PC-9 (cell line): Measurements from ENCODE around the gene PTEN. TPM values are rescaled to one million over a fixed set of nuclear protein-coding genes. Genes with fewer than 3 reads are reported as not detected.

Experiments
- BruUV-seq: library from RNA; stranded (reverse); fragments of 400-500 nt; replicated peaks from 2 replicates; lab custom pipeline; 2021; lab: Mats Ljungman, UMichigan
- CTCF ChIA-PET: fragments of 300-600 bp; sonication (Branson Sonifier 250); formaldehyde crosslinking; loops from one replicate; lab custom pipeline; 2022; ENCODE audit warnings: antibody characterized with exemption; lab: Charles Lee
- POLR2A ChIA-PET: fragments of 300-600 bp; sonication (Branson Sonifier 250); formaldehyde crosslinking; loops from one replicate; lab custom pipeline; 2022; ENCODE audit warnings: antibody characterized with exemption; ENCODE audit not compliant: unreplicated experiment; lab: Charles Lee
- DNase-seq, 2 experiments: peaks; one replicate each; pipeline versions ENCODE4 v3.0.0 to v3.0.0-alpha.2; 2015 to 2022; ENCODE audit warnings: mixed read lengths in 1 of 2
- H2AFZ ChIP-seq: fragments of 200-600 bp; sonication (generic); 2 replicates; pipeline ENCODE4 v1.8.1; 2017; ENCODE audit warnings: antibody characterized with exemption
- H3F3A ChIP-seq: fragments of 200-600 bp; sonication (generic); 2 replicates; pipeline ENCODE4 v1.8.1; 2017; ENCODE audit warnings: antibody characterized with exemption, mild to moderate bottlenecking, low read depth; ENCODE audit not compliant: insufficient read depth
- H3K27ac ChIP-seq: fragments of 200-600 bp; sonication (generic); 2 replicates; pipeline ENCODE4 v1.6.1; 2016; ENCODE audit warnings: mixed run types
- H3K27me3 ChIP-seq: fragments of 200-600 bp; sonication (generic); 2 replicates; pipeline ENCODE4 v1.6.1; 2016; ENCODE audit warnings: low read depth, mixed run types; ENCODE audit not compliant: insufficient read depth
- H3K36me3 ChIP-seq: fragments of 200-600 bp; sonication (generic); 2 replicates; pipeline ENCODE4 v1.6.1; 2016; ENCODE audit warnings: low read depth, mixed run types
- H3K4me1 ChIP-seq: fragments of 200-600 bp; sonication (generic); replicated peaks from 2 replicates; pipeline ENCODE4 v1.6.1; 2016; ENCODE audit warnings: mixed run types; ENCODE audit not compliant: insufficient read depth
- H3K4me2 ChIP-seq: fragments of 200-600 bp; sonication (generic); 2 replicates; pipeline ENCODE4 v1.6.1; 2017; ENCODE audit warnings: mixed run types
- H3K4me3 ChIP-seq: fragments of 200-600 bp; sonication (generic); 2 replicates; pipeline ENCODE4 v1.6.1; 2016; ENCODE audit warnings: mixed run types
- H3K79me2 ChIP-seq: fragments of 200-600 bp; sonication (generic); 2 replicates; pipeline ENCODE4 v1.6.1; 2017; ENCODE audit warnings: low read depth, mixed run types
- H3K9me2 ChIP-seq: fragments of 200-600 bp; sonication (generic); 2 replicates; pipeline ENCODE4 v1.8.1; 2017; ENCODE audit warnings: mild to moderate bottlenecking; ENCODE audit not compliant: insufficient read depth
- H3K9me3 ChIP-seq: fragments of 200-600 bp; sonication (generic); 2 replicates; pipeline ENCODE4 v1.8.1; 2016; ENCODE audit warnings: low read depth; ENCODE audit not compliant: insufficient read depth
- H4K20me1 ChIP-seq: fragments of 200-600 bp; sonication (generic); 2 replicates; pipeline ENCODE4 v1.8.1; 2017; ENCODE audit not compliant: insufficient read depth
- EZH2 ChIP-seq: fragments of 200-600 bp; sonication (generic); IDR thresholded peaks from 2 replicates; pipeline ENCODE4 v1.8.0; 2017; ENCODE audit warnings: antibody characterized with exemption, low read depth
- intact Hi-C: fragments of 100-400 bp; cut with micrococcal nuclease; formaldehyde crosslinking; loops from one replicate; pipeline ENCODE4 v1.10.0; 2022; ENCODE audit not compliant: unreplicated experiment
- total RNA-seq: library from RNA; stranded (reverse); gene quantifications from 2 replicates; pipeline ENCODE4 v1.2.3, GENCODE V29; 2021
- TF ChIP-seq, protein P1 (sequence below): fragments of 200-600 bp; sonication (generic); conservative IDR thresholded peaks from 2 replicates; pipeline ENCODE4 v1.6.1; 2017; ENCODE audit warnings: mixed run types, antibody characterized with exemption, mild to moderate bottlenecking, moderate library complexity

Gene PTEN
- total RNA-seq, 1 experiment from 2014 or later: 44.9 TPM

DNA sequence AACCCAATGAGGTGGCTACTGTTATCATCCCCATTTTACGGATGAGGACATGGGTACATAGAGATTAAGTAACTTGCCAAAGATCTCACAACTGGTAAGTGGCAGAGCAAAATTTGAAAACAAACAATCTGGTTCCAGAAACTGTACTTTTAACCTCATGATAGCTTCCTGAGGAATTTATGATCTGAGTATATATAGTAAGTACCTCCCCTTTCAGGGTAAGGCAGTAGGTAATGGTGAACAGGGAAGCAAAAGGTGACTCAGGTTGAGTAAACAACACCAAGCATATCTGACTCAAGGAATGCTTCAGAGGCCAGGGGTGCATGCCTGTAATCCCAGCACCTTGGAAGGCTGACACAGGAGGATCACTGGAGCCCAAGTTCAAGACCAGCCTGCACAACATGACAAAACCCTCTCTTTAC lies 21.2 kb upstream of the PTEN start:
- Histone ChIP-seq H3K9me2 (no peaks in the 10 kb centered on the region), H3K9me3 (no peaks in the 10 kb centered on the region), H3F3A (peaks cover 5% of the 10 kb centered on the region; the same call in 1 of the 2 replicates), H2AFZ (no peak overlapping the region), H3K4me3 (no peak overlapping the region), H3K4me1 (peaks cover 31% of the 10 kb centered on the region), H3K27ac (peak overlapping the region; percentile 61; the same call in 1 of the 2 replicates), H3K4me2 (peak overlapping the region; percentile 23; the same call in 1 of the 2 replicates), H3K79me2 (no peaks in the 10 kb centered on the region), H4K20me1 (no peaks in the 10 kb centered on the region), H3K36me3 (no peaks in the 10 kb centered on the region), H3K27me3 (no peaks in the 10 kb centered on the region)
- peak; percentile 50 to 94 for DNase-seq
- intact Hi-C loops: no loop called here
- no TSS peak for BruUV-seq
- POLR2A ChIA-PET: no interaction called here
- no peak for TF ChIP-seq EZH2
- TF ChIP-seq, protein P1, sequence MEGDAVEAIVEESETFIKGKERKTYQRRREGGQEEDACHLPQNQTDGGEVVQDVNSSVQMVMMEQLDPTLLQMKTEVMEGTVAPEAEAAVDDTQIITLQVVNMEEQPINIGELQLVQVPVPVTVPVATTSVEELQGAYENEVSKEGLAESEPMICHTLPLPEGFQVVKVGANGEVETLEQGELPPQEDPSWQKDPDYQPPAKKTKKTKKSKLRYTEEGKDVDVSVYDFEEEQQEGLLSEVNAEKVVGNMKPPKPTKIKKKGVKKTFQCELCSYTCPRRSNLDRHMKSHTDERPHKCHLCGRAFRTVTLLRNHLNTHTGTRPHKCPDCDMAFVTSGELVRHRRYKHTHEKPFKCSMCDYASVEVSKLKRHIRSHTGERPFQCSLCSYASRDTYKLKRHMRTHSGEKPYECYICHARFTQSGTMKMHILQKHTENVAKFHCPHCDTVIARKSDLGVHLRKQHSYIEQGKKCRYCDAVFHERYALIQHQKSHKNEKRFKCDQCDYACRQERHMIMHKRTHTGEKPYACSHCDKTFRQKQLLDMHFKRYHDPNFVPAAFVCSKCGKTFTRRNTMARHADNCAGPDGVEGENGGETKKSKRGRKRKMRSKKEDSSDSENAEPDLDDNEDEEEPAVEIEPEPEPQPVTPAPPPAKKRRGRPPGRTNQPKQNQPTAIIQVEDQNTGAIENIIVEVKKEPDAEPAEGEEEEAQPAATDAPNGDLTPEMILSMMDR: no peak
- CTCF ChIA-PET: interaction anchor here (0.7 kb wide), 1 partner anchor 711 kb away, joined by 3 read pairs; no protein-coding TSS in a partner anchor

DNA sequence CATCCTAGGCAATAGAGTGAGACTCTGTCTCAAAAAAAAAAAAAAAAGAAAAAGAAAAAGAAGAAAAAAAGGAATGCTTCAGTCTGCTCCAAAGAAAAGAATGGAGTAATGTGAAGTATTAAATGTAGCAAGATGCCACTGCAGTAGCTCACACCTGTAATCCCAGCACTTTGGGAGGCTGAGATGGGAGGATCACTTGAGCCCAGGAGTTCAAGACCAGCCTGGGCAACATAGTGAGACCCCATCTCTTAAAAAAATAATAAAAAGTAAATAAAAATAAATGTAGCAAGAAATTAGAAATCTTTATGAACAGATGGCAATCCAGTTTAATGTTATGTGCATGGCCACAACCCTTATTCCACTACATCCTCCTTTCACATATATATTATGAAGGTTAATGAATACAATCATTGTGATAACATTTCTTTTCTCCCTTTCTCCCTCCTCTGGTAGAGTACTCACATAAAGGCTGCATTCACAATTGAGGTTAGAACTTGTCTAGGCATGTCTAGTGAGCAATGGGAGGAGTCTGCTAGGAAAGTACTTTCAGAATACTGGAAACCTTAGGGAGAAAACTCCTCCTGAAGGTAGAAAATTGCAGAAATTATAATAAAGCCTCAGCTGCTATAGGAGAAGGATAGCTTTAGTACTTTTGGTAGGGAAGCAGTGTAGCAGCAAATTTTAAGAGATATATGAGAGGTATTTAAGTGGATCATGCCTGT lies 20.5 kb upstream of the PTEN start:
- no peak for TF ChIP-seq EZH2
- TF ChIP-seq, protein P1: no peak
- no peak for DNase-seq
- BruUV-seq: no TSS peak
- Histone ChIP-seq H3K9me2 (no peaks in the 10 kb centered on the region), H3K9me3 (no peaks in the 10 kb centered on the region), H3K79me2 (no peaks in the 10 kb centered on the region), H4K20me1 (no peaks in the 10 kb centered on the region), H3K27me3 (no peaks in the 10 kb centered on the region), H2AFZ (no peak overlapping the region), H3K4me1 (peaks cover 31% of the 10 kb centered on the region), H3K4me3 (no peak overlapping the region), H3K36me3 (no peaks in the 10 kb centered on the region), H3F3A (peaks cover 5% of the 10 kb centered on the region; the same call in 1 of the 2 replicates), H3K27ac (0 out of 2 replicates have a peak overlapping the region, but pooled peaks have one; percentile 34), H3K4me2 (peak overlapping the region; percentile 23; the same call in 1 of the 2 replicates)
- POLR2A ChIA-PET: no interaction called here
- CTCF ChIA-PET: no interaction called here
- intact Hi-C loops: no loop called here

DNA sequence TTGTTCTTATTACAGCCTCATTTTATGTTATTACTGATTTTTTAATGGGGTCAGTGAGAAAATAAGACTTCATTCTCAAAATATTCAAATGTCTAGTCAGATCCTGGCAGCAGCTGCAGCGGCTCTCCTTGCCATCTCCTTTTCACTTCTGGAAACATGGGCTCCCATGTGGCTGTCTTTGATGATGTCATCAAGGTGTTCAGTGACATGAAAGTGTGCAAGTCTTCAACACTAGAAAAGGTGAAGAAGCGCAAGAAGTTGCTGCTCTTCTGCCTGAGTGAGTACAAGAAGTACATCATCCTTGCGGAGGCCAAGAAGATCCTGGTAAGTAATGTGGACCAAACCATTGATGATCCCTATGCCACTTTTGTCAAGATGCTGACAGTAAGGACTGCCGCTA lies 19.7 kb upstream of the PTEN start:
- Histone ChIP-seq H3K27ac (no peak overlapping the region), H3K9me2 (no peaks in the 10 kb centered on the region), H3K79me2 (no peaks in the 10 kb centered on the region), H2AFZ (no peak overlapping the region), H4K20me1 (no peaks in the 10 kb centered on the region), H3F3A (peaks cover 5% of the 10 kb centered on the region; the same call in 1 of the 2 replicates), H3K36me3 (no peaks in the 10 kb centered on the region), H3K4me1 (peaks cover 31% of the 10 kb centered on the region), H3K9me3 (no peaks in the 10 kb centered on the region), H3K27me3 (no peaks in the 10 kb centered on the region), H3K4me3 (no peak overlapping the region), H3K4me2 (no peak overlapping the region)
- ChIA-PET POLR2A (no interaction called here), CTCF (no interaction called here)
- no TSS peak for BruUV-seq
- DNase-seq: no peak
- TF ChIP-seq EZH2: no peak
- intact Hi-C loops: no loop called here
